DND-41 (cell line): ENCODE results near the gene MTHFR.

Source experiments
- ATAC-seq: fragments of 200-7000 bp; cut with Tn5 transposase; 3 replicates; pipeline ENCODE4 v1.9.1; 2021; ENCODE audit warnings: low read depth; ENCODE audit not compliant: insufficient read depth
- DNase-seq: peaks from one replicate; pipeline ENCODE4 v3.0.0-alpha.2; 2020
- H2AFZ ChIP-seq: 2 replicates; pipeline ENCODE4 v1.6.0; 2012; ENCODE audit warnings: low read depth, low read length
- H3K27ac ChIP-seq: 2 replicates; pipeline ENCODE4 v1.5.1; 2012; ENCODE audit warnings: low read length, inconsistent platforms
- H3K27me3 ChIP-seq: fragments of 200-600 bp; sonication (generic); 2 replicates; pipeline ENCODE4 v1.6.0; 2012; ENCODE audit warnings: low read length, mild to moderate bottlenecking, inconsistent platforms; ENCODE audit not compliant: insufficient read depth, poor library complexity
- H3K36me3 ChIP-seq: 2 replicates; pipeline ENCODE4 v1.5.1; 2012; ENCODE audit warnings: low read length, inconsistent platforms; ENCODE audit not compliant: insufficient read depth
- H3K4me1 ChIP-seq: 2 replicates; pipeline ENCODE4 v1.5.1; 2012; ENCODE audit warnings: mild to moderate bottlenecking, low read length; ENCODE audit not compliant: insufficient read depth
- H3K4me2 ChIP-seq: 2 replicates; pipeline ENCODE4 v1.6.0; 2012; ENCODE audit warnings: mild to moderate bottlenecking, moderate library complexity, low read length, inconsistent platforms; ENCODE audit not compliant: insufficient read depth
- H3K4me3 ChIP-seq, 2 experiments: fragments of 200-600 bp in 1 of 2; shearing (Covaris generic) in 1 of 2; 2 replicates each; pipeline ENCODE4 v1.5.1; 2012 to 2016; ENCODE audit warnings: inconsistent platforms in 2 of 2, low read length in 2 of 2, mild to moderate bottlenecking in 2 of 2, low read depth in 1 of 2, moderate library complexity in 1 of 2
- H3K79me2 ChIP-seq: 2 replicates; pipeline ENCODE4 v1.6.0; 2012; ENCODE audit warnings: low read length, inconsistent platforms; ENCODE audit not compliant: insufficient read depth
- H3K9ac ChIP-seq: 2 replicates; pipeline ENCODE4 v1.6.0; 2012; ENCODE audit warnings: low read depth, mild to moderate bottlenecking, inconsistent platforms, low read length, moderate library complexity
- H3K9me3 ChIP-seq: 2 replicates; pipeline ENCODE4 v1.5.1; 2012; ENCODE audit warnings: low read length, moderate library complexity, mild to moderate bottlenecking, inconsistent platforms; ENCODE audit not compliant: insufficient read depth, severe bottlenecking
- H4K20me1 ChIP-seq: 2 replicates; pipeline ENCODE4 v1.6.0; 2012; ENCODE audit warnings: low read length; ENCODE audit not compliant: insufficient read depth
- CTCF ChIP-seq: IDR thresholded peaks from 2 replicates; pipeline ENCODE4 v1.5.1; 2012; ENCODE audit warnings: borderline replicate concordance, low read length, moderate library complexity, mild to moderate bottlenecking; ENCODE audit not compliant: poor library complexity, severe bottlenecking; ENCODE audit errors: extremely low read depth
- EZH2 ChIP-seq: IDR thresholded peaks from 3 replicates; pipeline ENCODE4 v1.6.1; 2012; ENCODE audit warnings: borderline replicate concordance, low read depth, mild to moderate bottlenecking, moderate library complexity, low read length, inconsistent platforms; ENCODE audit not compliant: severe bottlenecking

MTHFR gene

GRCh38 chr1:11744287-11744686 is 61.5 kb downstream of the MTHFR start:
- no peak overlapping the region for H3K4me3 ChIP-seq
- peaks cover 22% of the 10 kb centered on the region for H3K4me1 ChIP-seq
- ATAC-seq (no peak), DNase-seq (no peak)
- TF ChIP-seq EZH2, result no peak
- H3K27me3 ChIP-seq, result no peaks in the 10 kb centered on the region
- H3K9me3 ChIP-seq, result no peaks in the 10 kb centered on the region
- H2AFZ ChIP-seq, result no peak overlapping the region
- no peaks in the 10 kb centered on the region for H3K79me2 ChIP-seq
- H3K27ac ChIP-seq, result no peak overlapping the region
- no peak overlapping the region for H3K9ac ChIP-seq
- no peak overlapping the region for H3K4me2 ChIP-seq
- peaks cover 25% of the 10 kb centered on the region for H4K20me1 ChIP-seq
- no peaks in the 10 kb centered on the region for H3K36me3 ChIP-seq

- DNase-seq (no peak), ATAC-seq (no peak)
- no peaks in the 10 kb centered on the region for H3K9me3 ChIP-seq
- H3K4me1 ChIP-seq, result peaks cover 29% of the 10 kb centered on the region
- H3K4me2 ChIP-seq, result no peak overlapping the region
- H3K4me3 ChIP-seq, result no peak overlapping the region
- peaks cover 30% of the 10 kb centered on the region for H4K20me1 ChIP-seq
- no peaks in the 10 kb centered on the region for H3K36me3 ChIP-seq
- TF ChIP-seq CTCF (no peak), EZH2 (no peak)
- H3K27me3 ChIP-seq, result peaks cover 16% of the 10 kb centered on the region
- no peak overlapping the region for H3K27ac ChIP-seq
- no peak overlapping the region for H2AFZ ChIP-seq
- no peak overlapping the region for H3K9ac ChIP-seq
- H3K79me2 ChIP-seq, result no peaks in the 10 kb centered on the region
Observed at GRCh38 chr1:11741919-11742558, 63.7 kb downstream of the MTHFR start.

GRCh38 chr1:11741482-11741881 is 64.3 kb downstream of the MTHFR start:
- Histone ChIP-seq H3K27me3 (peaks cover 21% of the 10 kb centered on the region), H3K27ac (no peak overlapping the region), H3K9ac (no peak overlapping the region), H3K4me2 (peak overlapping the region; percentile 15; the same call in 1 of the 2 replicates), H3K9me3 (no peaks in the 10 kb centered on the region), H4K20me1 (peaks cover 30% of the 10 kb centered on the region), H3K4me3 (no peak overlapping the region), H3K4me1 (peaks cover 35% of the 10 kb centered on the region), H3K79me2 (no peaks in the 10 kb centered on the region), H3K36me3 (no peaks in the 10 kb centered on the region), H2AFZ (no peak overlapping the region)
- ATAC-seq, result no peak
- TF ChIP-seq EZH2, result no peak
- no peak for TF ChIP-seq CTCF
- no peak for DNase-seq

- Histone ChIP-seq H3K9ac (no peak overlapping the region), H3K36me3 (no peaks in the 10 kb centered on the region), H3K27me3 (peaks cover 31% of the 10 kb centered on the region), H4K20me1 (peaks cover 28% of the 10 kb centered on the region), H3K4me2 (peak overlapping the region; percentile 15; the same call in 1 of the 2 replicates), H3K4me1 (peaks cover 44% of the 10 kb centered on the region), H3K9me3 (no peaks in the 10 kb centered on the region), H2AFZ (no peak overlapping the region), H3K4me3 (no peak overlapping the region), H3K27ac (peak overlapping the region; percentile 18; the same call in 1 of the 2 replicates), H3K79me2 (no peaks in the 10 kb centered on the region)
- ATAC-seq (peak; percentile 73), DNase-seq (peak; percentile 73)
- TF ChIP-seq EZH2 (no peak), CTCF (no peak)
Observed at GRCh38 chr1:11740258-11741192, 65.2 kb downstream of the MTHFR start.
